NCI-H1436 (cell line): Measurements from ENCODE around the gene CENPX.

Experiments
- DNase-seq: peaks from one replicate; lab custom pipeline; 2025; lab: John Stamatoyannopoulos, UW

Gene CENPX

DNA sequence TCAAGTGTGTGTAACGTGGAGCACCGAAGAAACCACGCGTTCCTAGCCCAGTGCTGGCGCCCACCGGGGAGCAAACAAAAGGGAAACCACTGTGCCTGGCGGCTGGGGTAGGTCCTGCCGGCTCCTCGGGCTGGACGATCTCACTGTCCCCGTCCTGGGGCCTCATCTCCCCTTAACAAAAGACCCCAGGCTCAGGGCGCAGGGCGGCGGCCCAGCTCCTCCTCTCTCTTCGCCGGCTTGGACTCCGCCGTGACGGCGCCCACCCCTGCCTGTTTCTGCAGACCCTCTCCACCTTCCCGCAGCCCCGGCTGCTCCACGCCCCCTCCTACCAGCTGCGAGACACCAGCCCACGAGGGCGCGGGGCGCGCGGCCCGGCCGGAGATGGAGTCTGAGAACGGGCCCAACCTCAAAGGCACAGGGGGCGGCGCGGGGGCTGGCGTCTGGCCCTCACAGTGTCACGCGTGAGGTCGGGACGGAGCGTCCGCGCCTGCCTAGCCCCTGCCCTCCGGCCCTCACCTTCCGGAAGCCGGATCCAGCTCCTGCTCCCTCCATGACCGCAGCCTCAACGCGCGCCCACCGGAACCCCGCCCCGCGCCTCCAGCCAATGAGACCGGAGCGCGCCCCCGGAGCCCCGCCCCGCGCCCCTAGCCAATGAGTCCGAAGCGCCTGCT lies at the start of gene CENPX:
Gene CENPX (minus strand): TSS at position 569 of the 671 bp plus-strand sequence. CDS start 17 bp downstream, at position 552.
- no peak for DNase-seq

DNA sequence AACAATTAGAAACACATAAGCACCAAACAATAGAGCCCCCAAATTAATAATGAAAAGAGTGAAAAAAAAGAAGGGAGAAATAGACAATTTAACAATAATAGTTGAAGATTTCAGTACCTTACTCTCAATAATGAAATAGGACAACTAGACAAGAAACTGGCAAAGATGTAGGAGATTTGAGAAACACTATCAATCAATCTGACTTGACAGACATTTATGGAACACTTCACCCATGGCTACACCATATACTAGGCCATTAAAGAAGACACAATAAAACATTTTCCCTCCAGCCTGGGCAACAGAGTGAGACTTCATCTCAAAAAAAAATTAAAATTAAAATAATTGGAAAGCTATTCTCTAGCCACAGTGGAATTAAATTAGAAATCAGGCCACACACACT lies 47.9 kb upstream of the CENPX start:
- no peak for DNase-seq

DNA sequence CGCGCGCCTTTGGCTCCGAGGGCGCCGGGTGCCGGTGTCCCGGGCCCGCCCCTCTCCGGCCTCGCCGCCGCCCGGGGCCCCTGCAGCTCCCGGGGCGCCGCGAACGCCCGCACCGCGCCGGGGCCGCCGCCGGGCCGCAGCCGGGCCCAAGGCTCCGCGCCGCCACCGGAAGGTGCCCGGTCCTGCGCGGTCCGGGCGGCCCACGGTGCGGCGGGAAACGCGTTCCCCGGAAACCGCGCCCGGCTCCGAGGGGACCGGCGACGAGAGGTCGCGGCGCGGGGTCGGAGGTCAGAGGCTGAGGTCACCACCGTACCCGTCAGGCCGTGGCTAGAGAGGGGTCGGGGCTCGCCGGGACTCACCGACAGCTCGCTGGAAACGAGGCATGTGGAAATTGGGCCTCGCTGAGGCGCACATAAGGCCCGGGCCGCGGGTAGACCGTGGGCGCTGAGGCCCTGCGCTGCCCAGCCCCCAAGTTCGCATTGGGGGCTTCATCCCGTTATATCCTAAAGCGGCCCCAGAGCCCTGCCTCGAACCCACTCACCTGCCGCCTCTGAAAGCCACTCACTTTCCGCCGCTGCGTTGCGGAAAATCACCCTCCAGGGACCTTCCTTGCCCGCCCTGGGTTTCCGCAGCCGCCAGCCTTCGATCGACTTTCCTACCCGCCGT lies 43.1 kb upstream of the CENPX start, which contains the start of gene DUS1L:
Gene DUS1L (minus strand): TSS at position 167 of the 666 bp plus-strand sequence. CDS start 745 bp downstream, outside the sequence.
- DNase-seq = peak; percentile 47

DNA sequence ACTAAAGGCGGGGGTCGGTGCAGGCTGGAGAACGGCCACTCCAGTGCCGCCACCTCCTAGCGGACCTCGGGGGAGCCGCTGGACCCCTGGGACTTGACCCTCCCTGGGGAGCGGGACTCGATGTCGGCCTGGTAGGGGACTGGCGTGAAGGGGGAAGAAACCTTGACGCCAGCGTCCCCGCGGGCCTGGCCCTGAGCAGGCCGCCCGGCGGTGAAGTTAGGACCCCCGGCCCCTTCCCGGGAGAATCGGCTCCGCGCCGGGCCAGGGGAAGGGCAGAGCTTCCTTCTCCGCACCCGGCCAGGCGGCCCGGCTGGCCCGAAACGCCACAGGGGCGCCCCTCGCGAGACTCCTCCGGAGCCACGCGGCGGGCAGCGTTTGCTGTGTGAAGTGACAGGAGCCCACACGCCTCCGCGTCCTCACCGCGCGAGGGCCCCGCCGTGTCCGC lies 42.5 kb upstream of the CENPX start:
- DNase-seq = no peak

DNA sequence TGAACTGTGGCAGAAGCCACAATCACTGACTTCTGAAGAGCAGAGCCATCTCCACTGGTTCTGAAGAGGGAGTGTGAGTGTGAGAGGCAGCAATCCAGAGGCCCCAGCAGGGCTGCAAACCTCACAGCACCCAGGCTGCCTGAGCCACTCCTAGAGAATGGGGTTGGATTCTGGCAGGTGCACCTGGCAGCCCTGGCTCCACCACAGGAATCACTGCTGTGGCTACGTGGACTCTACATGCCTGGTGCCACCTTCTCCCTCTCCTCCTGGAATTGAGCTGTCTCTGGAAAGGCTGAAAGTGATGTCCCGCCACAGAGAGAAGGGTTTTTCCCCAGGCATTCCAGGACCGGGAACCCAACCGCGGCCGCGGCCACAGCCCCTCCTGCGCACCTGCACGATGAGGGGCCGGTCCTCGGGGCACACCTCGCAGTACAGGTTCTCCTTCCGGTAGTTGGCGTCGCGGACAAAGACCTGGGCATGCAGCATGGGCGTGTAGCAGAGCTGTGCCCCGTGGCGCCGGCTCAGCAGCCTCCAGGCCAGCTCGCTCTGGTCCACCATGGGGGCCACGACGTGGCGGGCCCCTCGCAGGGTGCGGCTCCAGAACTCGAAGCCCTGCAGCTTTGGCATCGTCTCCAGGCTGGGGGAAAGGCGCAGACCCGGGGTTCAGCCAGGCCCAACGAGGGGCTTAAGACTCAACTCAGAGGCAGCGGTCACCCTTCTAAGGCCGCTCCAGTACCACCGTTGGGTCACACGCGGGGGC lies 41.9 kb upstream of the CENPX start:
- DNase-seq = no peak

DNA sequence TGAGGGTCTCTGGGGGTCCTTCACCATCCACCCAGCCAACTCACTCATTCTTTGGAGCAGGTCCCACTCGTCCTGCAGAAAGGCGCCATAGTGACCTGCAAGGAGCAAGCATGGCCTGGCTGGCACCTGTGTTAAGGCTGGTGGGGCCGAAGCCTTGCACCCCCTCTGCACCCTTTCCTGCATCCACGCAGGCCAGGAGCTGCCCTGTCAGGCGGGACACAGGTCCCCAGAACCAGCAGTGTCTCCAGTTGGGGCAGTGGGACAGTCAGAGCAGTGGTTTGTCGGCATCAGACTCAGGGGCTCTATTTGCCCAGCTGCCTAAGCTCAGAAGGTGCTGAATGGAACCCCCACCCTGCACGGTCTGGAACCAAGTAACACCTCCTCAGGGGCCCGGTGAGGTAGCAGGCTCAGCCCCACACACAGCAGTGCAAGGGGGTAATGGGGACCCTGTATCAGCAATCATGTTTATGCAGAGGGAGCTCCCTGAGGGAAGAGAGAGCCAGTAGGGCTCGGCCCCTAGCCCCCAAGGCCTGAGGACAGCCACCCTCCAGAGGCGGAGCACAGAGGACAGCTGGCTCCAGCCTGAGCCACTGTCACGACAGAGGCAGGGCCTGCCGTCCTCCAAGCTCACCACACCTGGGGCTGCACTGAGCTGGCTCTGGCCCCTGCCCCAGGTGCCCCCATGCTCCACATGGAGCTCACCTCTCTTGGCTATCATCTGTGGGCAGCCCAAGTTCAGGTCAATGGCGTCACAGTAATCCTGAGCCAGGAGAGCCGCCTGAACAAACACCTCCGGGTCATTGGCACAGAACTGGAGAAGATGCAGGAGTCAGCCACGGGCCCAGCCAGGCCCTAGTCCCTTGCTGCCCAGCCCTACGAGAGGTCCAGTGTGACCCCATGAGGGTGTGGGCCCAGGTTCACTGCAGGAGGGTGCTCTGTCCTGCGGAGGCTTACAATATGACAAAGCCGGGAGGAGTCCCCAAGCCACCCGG lies 41.0 kb upstream of the CENPX start:
- DNase-seq = no peak

DNA sequence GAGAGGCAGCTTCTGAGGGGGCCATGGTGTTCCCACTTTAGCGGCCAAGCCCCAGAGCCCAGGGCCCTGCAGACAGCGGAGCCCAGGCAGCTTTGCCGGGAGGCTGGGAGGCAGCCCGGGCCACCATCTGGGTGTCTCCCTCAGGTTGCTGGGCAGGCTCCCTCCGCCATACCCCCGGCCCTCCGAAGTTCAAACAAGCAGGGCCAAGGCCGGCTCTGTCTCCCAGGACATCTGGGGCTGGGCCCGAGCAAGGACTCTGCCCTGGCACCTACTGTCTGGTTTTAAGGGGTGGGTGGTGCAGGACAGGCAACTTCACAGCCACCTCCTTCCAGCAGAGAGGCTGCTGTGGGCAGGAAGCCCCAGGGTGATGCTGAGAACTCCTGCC lies 40.3 kb upstream of the CENPX start:
- DNase-seq = no peak

DNA sequence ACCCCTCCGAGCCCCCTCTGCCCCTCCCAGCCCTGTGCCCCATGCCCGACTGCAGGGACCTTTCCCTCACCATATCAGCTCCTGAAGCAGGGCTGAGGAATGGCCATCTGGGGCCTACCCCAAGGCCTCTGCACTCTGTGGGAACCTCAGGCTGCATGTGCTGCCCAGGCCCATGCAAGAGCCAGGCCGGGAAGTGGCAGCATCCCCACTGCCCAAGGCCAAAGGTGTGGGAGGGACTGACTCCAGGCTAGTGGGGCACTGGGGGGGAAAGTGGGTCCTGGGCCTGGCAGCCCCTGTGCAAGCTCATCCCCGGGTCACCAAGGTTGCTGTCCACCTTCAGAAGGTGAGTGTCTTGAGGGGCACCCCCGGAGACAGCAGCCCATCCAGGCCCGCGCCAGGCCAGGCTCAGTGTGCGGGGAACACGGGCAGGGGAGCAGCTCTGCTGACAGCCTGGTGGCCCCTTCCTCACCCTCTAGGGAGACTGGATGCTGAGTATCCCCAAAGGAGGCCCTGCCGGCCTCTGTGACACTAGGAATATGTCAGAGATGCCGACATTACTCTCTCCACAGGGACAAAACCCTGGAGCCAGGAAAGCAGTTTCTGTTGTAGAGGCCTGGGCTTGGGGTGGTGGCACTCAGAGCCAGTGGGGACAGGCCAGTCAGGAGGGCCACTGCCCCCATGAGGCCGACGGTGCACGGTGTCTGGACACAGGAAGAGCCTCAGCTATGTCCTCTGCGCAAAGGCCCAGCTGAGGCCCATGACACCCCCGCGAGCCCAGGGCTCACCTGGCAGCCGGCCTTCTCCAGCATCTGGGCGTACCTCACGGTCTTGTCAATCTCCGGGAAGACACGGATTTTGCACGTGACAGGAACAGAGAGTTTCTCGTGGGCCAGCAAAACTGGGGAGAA lies 39.7 kb upstream of the CENPX start:
- no peak for DNase-seq

DNA sequence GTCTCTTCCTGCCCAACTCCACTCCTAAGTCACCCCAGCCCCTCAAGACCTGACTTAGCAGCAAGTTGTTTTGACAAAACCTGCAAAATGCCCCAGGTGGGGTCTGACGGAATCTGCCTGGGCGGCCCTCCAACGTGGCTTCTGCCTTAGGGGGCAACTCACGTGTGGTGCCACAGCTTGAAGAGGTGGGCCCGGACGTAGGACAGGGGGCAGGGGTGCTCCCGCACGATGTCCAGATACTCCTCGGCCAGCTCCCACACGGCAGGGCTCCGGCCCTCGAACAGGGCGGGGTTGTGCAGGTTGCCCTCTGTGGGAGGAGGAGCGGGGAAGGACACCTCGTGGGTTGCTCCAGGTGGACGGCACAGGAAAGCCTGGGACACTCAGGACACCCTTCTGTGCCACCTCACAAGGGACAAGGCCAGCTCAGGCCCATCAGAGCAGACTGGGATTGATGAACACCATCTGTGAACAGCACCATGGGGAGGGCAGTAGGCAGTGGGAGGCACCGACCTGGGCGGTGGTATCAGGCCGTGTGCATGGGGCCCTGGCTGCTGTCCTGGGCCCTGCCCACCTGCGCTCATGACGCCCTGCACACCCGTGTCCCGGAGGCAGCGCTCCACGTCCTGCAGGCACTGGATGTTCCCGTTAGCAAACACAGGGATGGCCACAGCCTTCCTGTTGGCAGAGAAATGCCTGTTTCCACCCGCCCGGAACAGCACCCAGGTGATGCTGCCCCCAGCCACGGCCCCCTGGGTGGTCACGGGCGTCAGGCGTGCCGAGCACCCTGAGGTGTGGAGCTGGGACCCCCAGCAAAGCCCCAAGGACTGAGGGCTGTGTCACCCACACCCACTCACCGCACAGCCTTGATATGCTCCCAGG lies 38.6 kb upstream of the CENPX start:
- DNase-seq = no peak

DNA sequence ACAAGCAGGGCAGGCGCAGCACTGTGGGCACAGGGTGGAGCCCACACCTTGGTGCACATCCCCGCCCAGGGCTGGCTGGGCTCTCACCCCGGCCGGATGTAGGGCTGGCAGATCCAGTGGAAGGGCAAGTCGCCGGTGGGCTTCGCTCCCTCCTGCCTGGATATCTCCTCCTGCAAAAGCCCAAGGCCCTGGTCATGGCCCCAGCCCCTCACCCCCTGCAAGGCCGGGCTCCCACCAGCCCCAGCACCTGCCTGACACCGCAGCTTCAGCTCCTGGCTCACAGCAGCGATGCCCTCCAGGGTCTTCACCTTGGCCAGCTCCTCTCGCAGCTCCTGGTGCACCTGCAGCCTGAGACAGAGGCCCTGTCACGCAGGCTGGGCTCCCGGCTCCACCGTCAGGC lies 37.9 kb upstream of the CENPX start:
- no peak for DNase-seq

DNA sequence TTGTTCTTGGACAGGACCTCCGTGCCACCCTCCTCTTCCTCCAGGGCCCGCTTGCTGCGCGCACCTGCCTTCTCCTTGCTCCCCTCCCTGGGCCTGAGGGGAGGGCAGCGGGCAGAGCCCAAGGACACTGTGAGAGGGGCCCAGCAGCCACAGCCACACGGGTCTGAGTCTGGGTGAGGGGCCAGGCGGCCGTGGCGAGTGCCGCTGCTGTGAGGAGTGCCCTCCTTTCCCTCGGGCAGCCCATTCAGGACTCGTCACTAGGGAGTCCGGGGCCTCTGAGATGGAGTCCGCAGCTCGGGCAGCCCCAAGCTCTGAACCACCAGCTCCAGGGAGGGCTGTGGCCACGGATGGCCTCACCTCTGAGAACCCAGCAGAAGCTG lies 37.3 kb upstream of the CENPX start:
- no peak for DNase-seq

DNA sequence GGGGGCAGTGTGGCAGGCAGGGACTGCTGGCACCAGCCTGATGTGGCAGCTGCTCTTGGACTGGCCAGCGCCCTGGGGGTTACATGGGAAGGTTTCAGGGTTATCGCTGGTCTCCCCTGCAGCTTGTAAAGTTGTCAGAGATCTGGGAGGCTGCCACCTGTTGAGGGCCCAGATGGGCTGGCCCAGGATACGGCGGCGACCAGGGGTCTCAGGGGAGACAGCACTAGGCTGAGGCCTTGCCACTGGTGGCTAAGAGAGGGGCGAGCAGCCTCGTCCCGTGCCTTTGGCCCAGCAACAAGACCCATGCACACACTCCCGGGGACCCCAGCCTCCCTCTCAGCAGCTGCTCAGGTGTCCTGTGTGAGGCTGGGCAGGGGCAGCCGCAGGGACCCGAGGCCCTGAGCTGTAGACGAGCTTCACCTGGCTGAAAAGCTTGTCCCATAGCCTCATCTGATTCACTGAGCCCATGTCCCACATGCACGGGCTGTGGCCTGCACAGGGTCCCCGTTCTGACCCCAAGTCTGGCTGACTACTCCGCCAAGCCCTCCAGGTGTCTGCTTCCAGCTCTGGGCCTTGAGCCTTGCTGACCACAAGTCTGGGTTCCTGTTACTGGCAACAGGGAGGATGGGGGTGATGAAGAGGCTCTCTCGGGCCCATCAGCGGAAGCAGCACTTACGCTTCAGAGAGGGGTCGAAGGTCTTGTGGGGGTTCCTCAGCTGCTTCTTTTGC lies 36.8 kb upstream of the CENPX start:
- DNase-seq = no peak

DNA sequence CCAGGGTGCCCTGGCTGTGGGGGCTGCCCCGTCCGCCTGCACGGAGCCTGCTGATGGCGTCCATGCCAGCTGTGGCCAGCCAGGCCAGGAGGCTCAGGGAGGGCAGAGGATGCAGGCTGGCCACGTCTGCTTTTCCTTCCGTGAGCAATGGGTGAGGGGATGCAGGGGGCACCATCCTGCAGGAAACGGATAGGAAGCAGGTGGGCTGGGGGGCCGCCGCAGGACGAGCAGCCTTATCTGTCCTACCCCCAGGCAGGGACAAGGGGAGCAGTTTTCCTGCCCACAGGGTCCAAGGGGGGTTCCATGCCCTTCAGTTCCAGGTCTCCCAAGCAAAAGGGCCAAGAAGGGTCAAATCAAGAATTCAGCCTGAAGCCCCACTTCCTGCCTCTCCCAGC lies 36.2 kb upstream of the CENPX start:
- no peak for DNase-seq

DNA sequence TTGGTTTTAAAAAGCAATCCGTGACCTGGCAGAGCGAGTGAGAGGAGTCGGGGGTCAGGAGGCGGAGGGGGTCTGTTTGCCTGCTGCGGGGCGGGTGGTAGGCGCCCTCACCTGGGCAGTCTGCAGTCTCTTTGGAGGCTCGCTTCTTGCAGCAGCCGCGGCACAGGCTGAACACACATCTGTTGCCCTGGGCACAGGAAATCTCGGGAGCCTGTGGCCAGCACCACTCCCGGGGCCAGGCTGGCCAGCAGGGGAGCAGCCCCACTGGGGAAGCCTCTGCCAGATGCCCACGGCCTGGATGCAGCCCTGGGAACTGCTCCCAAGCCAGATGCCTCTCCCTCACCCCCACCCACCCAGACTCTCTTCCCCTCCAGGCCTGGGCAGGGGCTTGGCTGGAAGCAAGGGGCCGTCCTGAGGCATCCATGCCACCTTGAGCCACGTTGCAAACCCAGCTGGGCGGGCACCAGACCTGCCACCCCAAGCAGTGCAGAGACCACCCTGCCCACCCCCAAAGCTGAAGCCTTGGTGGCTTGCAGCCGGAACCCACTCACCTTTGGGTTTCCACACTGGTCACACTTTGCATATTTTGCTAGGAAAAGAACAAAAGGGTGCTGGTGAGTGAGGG lies 35.7 kb upstream of the CENPX start:
- DNase-seq = no peak

DNA sequence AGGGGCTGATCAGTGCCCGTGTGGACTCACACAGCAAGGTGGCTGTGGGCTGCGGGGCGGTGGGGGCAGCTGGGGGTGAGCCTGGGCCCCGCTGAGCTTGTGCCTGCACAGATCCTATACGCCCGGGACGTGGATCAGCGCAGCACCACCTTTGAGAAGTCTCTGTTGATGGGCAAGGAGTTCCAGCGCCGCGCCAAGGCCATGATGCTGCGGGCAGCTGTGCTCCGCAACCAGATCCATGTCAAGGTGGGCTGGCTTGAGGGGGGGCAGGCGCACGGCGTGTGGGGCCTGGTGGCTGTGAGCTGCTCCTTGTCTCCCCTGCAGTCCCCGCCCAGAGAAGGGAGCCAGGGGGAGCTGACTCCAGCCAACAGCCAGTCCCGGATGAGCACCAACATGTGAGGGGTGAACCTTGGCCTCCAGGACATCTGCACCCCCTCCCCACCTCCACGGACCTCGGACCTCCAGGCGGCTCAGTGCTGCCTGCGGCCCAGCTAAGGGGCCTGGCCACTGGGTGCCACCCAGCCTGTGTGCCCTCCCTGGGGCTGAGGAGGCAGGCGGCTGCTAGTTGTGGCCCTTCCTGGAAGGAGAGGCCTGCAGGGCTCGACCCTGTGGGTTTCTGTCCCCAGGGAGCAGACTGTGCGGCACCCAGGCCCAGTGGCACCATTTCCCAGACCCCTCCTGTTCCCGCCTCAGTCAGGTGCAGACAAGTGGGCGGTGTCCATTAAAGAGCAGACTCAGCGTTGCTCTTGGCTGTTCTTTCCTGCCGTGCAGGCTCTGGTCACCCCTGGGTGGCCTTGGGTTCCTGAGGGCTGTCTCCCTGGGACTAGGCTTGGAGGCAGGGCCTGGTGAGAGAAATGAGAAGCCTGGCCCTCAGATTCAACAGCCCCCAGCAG lies 34.3 kb upstream of the CENPX start:
- no peak for DNase-seq

DNA sequence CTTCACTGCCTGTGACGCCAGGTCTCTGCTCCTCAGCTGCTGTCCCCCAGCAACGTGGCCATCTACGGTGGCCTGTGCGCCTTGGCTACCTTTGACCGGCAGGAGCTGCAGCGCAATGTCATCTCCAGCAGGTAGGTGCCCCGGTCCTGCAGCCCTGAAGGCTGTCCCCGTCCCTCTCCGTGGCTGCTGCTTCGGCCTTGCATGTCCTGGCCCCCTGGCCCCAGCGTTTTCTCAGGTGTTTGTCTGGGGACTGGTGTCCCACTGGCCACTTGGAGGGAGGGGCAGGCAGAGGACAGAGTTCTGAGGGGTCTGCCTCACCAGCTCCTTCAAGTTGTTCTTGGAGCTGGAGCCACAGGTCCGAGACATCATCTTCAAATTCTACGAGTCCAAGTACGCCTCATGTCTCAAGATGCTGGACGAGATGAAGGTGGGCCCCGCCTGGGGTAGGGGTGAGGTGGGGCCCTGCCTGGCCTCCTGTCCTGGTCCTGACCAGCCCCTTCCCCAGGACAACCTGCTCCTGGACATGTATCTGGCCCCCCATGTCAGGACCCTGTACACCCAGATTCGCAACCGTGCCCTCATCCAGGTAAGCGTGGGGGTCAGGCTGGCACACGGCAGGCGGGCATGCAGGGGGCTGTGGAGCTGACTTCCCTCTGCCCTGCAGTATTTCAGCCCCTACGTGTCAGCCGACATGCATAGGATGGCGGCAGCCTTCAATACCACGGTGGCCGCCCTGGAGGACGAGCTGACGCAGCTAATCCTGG lies 33.5 kb upstream of the CENPX start:
- no peak for DNase-seq
